KMS-11 (cell line): Measurements from ENCODE around the gene OTOP1.
A peak's percentile ranks its signal among the peaks of the same experiment; 100 is the strongest.
"Not testable (repeated sequence)": the region's sequence is repeated elsewhere in the genome, so short reads cannot be mapped to it uniquely, and the experiment has no call there.

Experiments
- H2AFZ ChIP-seq: fragments of 200-600 bp; sonication (generic); 2 replicates; pipeline ENCODE4 v1.6.1; 2016; ENCODE audit warnings: antibody characterized with exemption, mixed run types, low read depth
- H3K27ac ChIP-seq: fragments of 200-600 bp; sonication (generic); 2 replicates; pipeline ENCODE4 v1.6.1; 2016; ENCODE audit warnings: mild to moderate bottlenecking, mixed run types
- H3K27me3 ChIP-seq: fragments of 200-600 bp; sonication (generic); 2 replicates; pipeline ENCODE4 v1.6.1; 2017; ENCODE audit warnings: mild to moderate bottlenecking, low read depth, mixed run types, moderate library complexity; ENCODE audit not compliant: insufficient read depth
- H3K36me3 ChIP-seq: fragments of 200-600 bp; sonication (generic); 2 replicates; pipeline ENCODE4 v1.6.1; 2017; ENCODE audit warnings: mild to moderate bottlenecking, mixed run types; ENCODE audit not compliant: insufficient read depth
- H3K4me1 ChIP-seq: fragments of 200-600 bp; sonication (generic); 2 replicates; pipeline ENCODE4 v1.6.1; 2016; ENCODE audit warnings: mild to moderate bottlenecking, low read depth, mixed run types; ENCODE audit not compliant: poor library complexity, severe bottlenecking
- H3K4me2 ChIP-seq: fragments of 200-600 bp; sonication (generic); 2 replicates; pipeline ENCODE4 v1.7.0; 2016; ENCODE audit warnings: mild to moderate bottlenecking, mixed run types
- H3K4me3 ChIP-seq: fragments of 200-600 bp; sonication (generic); IDR thresholded peaks from 2 replicates; pipeline ENCODE4 v1.6.1; 2017; ENCODE audit warnings: low read depth, low read length, mixed read lengths; ENCODE audit not compliant: insufficient read depth
- H3K79me2 ChIP-seq: fragments of 200-600 bp; sonication (generic); 2 replicates; pipeline ENCODE4 v1.6.1; 2016; ENCODE audit warnings: low read depth, mixed run types; ENCODE audit not compliant: insufficient read depth
- H3K9ac ChIP-seq: fragments of 200-600 bp; sonication (generic); 2 replicates; pipeline ENCODE4 v1.6.1; 2016; ENCODE audit warnings: mild to moderate bottlenecking, mixed run types
- H4K20me1 ChIP-seq: fragments of 200-600 bp; sonication (generic); 2 replicates; pipeline ENCODE4 v1.6.1; 2016; ENCODE audit warnings: mild to moderate bottlenecking, mixed run types; ENCODE audit not compliant: insufficient read depth
- CTCF ChIP-seq: fragments of 200-600 bp; sonication (generic); conservative IDR thresholded peaks from 2 replicates; pipeline ENCODE4 v1.6.1; 2017; ENCODE audit warnings: low read depth, mild to moderate bottlenecking, antibody characterized with exemption, low read length, moderate library complexity, mixed read lengths

The OTOP1 gene

DNA sequence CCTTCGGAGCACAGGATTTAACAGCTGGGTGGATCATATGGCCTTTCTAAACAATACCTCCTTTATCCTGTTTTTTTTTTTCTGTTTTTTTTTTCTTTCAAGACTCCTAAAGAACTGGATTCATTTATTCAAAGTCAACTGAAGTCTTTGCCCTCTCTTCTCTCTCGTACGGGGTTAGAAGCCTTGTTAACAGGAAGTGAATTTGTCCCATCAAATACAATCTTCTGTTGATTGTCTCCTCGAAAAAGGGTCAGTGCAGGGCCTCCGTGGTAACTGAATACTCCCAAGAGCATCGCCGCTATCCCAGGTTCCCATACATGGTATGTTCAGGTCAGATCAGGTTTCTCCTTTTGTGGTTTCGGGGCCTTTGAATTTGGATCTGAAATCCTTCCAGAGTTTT is 23.1 kb upstream of the OTOP1 start:
- H4K20me1 ChIP-seq: no peaks in the 10 kb centered on the region
- peaks cover 3% of the 10 kb centered on the region for H3K4me1 ChIP-seq
- H3K27ac ChIP-seq: no peak overlapping the region
- H3K4me2 ChIP-seq: no peak overlapping the region
- TF ChIP-seq CTCF: no peak
- H3K4me3 ChIP-seq: no peak overlapping the region
- H2AFZ ChIP-seq: no peak overlapping the region
- H3K36me3 ChIP-seq: no peaks in the 10 kb centered on the region
- no peaks in the 10 kb centered on the region for H3K27me3 ChIP-seq
- H3K9ac ChIP-seq: no peak overlapping the region
- no peaks in the 10 kb centered on the region for H3K79me2 ChIP-seq

- H3K9ac ChIP-seq, H3K27ac ChIP-seq, H3K4me1 ChIP-seq, H2AFZ ChIP-seq, H4K20me1 ChIP-seq, H3K36me3 ChIP-seq, H3K79me2 ChIP-seq, H3K4me2 ChIP-seq, H3K27me3 ChIP-seq, H3K4me3 ChIP-seq: not testable (repeated sequence)
These were observed 22.6 kb upstream of the OTOP1 start for GRCh38 chr4:4249342-4249741.

- no peak for TF ChIP-seq CTCF
These were observed 22.1 kb upstream of the OTOP1 start for GRCh38 chr4:4248885-4249203.

DNA sequence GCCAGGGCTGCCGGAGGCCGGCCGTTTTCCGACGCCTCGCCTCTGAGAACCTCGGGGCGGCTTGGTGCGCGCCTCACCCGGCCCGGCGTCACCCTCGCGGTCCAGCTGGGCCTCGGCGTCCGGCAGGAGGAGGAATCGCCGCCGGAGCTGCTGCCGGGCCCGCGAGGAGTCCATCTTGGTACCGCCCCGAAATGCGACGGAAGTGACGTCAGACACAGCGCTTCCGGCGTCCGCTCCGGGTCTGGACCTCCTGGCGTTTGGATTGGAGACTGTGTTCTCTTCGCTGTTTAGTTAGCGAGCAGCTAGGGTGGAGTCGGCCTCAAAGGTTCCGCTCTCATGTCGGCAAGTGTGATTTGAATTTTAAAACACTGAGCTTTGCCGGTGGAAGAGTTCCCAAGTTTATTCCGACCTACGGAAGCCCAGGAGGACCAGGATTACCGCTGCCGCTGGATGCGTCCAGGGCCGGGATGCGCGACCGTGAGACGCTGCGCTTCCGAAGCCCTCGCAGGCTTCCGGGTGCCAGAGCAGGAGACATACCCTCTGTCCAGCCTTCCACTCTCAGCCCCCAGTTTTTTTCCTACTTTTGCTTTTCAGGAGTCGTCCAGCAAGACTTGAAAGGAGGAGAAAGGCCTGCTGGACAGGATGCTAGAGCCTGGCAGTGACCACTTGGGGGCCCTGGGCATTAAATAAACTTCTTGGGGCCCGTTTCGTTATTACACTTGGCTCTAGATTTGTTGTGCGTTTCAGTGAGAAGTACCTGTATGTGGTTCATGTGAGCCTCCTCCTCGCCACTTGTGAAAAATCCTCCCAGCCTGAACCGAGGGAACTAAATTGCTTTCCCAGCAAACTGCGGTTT is 21.5 kb upstream of the OTOP1 start, which contains the start of gene TMEM128:
TSS of gene TMEM128 (minus strand) at position 195 of the 856 bp plus-strand sequence. CDS start at position 174, 21 bp downstream.
- no peaks in the 10 kb centered on the region for H3K36me3 ChIP-seq
- peak within 1 kb of the TSS; percentile 84 for H3K4me2 ChIP-seq
- peaks cover 3% of the 10 kb centered on the region for H3K4me1 ChIP-seq
- no peak for TF ChIP-seq CTCF
- H3K27ac ChIP-seq: peak within 1 kb of the TSS; percentile 79
- no peaks in the 10 kb centered on the region for H3K27me3 ChIP-seq
- no peaks in the 10 kb centered on the region for H3K79me2 ChIP-seq
- peak within 1 kb of the TSS; percentile 95 for H2AFZ ChIP-seq
- no peaks in the 10 kb centered on the region for H4K20me1 ChIP-seq
- H3K4me3 ChIP-seq: no peak within 1 kb of the TSS
- H3K9ac ChIP-seq: peak within 1 kb of the TSS; percentile 82

More at GRCh38 chr4:4248885-4249203, 22.1 kb upstream of the OTOP1 start:
- H3K4me3 ChIP-seq: no peak overlapping the region
- H3K27ac ChIP-seq: peak overlapping the region; percentile 79; the same call in 1 of the 2 replicates
- H3K9ac ChIP-seq: peak overlapping the region; percentile 82; the same call in 1 of the 2 replicates
- H3K4me2 ChIP-seq: peak overlapping the region; percentile 51
- H3K4me1 ChIP-seq: peaks cover 3% of the 10 kb centered on the region
- H3K79me2 ChIP-seq: no peaks in the 10 kb centered on the region
- H3K27me3 ChIP-seq: no peaks in the 10 kb centered on the region
- peak overlapping the region; percentile 95; the same call in 1 of the 2 replicates for H2AFZ ChIP-seq
- no peaks in the 10 kb centered on the region for H3K36me3 ChIP-seq
- H4K20me1 ChIP-seq: no peaks in the 10 kb centered on the region

- Histone ChIP-seq H3K27ac (peak overlapping the region; percentile 79), H3K4me3 (no peak overlapping the region), H3K27me3 (no peaks in the 10 kb centered on the region), H3K9ac (peak overlapping the region; percentile 82), H3K79me2 (no peaks in the 10 kb centered on the region), H3K36me3 (no peaks in the 10 kb centered on the region), H3K4me2 (peak overlapping the region; percentile 84), H3K4me1 (peaks cover 3% of the 10 kb centered on the region), H4K20me1 (no peaks in the 10 kb centered on the region), H2AFZ (peak overlapping the region; percentile 95)
- TF ChIP-seq CTCF: no peak
These were observed 20.9 kb upstream of the OTOP1 start for GRCh38 chr4:4247696-4248028.
